Epithelial cell of esophagus (primary cell): ENCODE data around the gene CALHM3.

Source experiments
- DNase-seq: peaks from one replicate; pipeline ENCODE4 v3.0.0; 2010; ENCODE audit warnings: low read depth
- H3K4me3 ChIP-seq: 2 replicates; pipeline ENCODE4 v1.5.1; 2011; ENCODE audit warnings: mild to moderate bottlenecking, low read length, control low read depth
- TF ChIP-seq, protein P1 (sequence below): IDR thresholded peaks from 2 replicates; pipeline ENCODE4 v1.5.1; 2011; ENCODE audit warnings: low read depth, mild to moderate bottlenecking, low read length, control low read depth, inconsistent platforms; ENCODE audit not compliant: insufficient read depth; ENCODE audit errors: missing control alignments

Gene CALHM3

DNA sequence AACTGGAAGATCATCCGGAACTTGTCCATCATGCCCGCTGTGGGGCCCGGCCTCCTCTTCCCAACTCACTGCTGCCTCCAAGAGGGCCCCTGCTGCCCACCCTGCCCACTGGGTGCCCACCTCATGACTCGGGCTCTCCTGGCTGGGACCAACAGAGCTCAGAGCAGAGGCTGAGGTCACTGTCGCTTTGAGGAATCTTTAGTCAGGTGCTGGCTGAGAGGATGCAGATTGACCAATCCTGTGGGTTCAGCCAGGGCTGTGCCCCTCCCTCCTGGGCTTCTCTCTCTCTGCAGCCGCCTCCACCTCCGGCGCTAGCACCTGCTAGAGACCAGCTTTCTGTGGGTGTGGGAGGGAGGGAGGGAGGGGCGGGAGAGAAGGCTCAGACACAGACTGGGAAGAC lies 20.3 kb downstream of the CALHM3 start, which contains the start of gene CALHM1:
CALHM1 (minus strand) TSS at position 181 of the 400 bp plus-strand sequence; CDS start at position 32, 149 bp downstream.
- TF ChIP-seq, protein P1, sequence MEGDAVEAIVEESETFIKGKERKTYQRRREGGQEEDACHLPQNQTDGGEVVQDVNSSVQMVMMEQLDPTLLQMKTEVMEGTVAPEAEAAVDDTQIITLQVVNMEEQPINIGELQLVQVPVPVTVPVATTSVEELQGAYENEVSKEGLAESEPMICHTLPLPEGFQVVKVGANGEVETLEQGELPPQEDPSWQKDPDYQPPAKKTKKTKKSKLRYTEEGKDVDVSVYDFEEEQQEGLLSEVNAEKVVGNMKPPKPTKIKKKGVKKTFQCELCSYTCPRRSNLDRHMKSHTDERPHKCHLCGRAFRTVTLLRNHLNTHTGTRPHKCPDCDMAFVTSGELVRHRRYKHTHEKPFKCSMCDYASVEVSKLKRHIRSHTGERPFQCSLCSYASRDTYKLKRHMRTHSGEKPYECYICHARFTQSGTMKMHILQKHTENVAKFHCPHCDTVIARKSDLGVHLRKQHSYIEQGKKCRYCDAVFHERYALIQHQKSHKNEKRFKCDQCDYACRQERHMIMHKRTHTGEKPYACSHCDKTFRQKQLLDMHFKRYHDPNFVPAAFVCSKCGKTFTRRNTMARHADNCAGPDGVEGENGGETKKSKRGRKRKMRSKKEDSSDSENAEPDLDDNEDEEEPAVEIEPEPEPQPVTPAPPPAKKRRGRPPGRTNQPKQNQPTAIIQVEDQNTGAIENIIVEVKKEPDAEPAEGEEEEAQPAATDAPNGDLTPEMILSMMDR, result no peak
- DNase-seq, result peak; percentile 13
- H3K4me3 ChIP-seq, result no peak within 1 kb of the TSS

DNA sequence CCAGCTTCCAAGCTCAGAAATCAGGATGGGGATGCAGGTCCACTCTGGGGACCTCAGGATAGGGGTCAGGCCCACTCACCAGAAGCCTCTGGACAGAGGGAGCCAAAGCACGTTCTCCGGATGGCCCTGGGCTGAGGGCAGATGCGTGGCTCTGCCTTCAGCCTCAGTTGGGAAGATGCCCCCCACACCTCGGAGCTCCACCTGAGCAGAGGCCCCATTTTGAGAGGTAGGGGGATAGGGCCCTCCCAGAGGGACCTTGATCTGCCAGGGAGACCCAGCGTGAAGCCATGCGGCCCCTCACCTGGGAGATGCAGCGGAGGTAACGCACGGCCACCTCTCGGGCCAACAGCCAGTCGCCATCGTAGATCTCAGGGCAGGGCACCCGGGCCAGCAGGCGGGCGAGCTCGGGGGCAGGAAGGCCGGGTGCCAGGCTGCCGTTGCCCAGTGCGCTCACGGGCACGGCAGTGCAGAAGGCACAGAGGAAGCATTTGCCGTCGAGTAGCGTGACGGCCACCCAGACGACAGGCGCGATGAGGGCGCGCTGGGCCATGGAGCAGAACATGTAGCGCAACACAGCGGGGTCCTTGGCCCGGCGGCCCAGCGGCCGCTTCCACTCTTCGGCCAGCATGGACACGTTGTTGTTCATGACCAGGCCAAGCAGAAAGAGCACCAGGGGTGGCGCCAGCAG lies 21.0 kb downstream of the CALHM3 start:
- no peak overlapping the region for H3K4me3 ChIP-seq
- TF ChIP-seq, protein P1, result no peak
- no peak for DNase-seq

DNA sequence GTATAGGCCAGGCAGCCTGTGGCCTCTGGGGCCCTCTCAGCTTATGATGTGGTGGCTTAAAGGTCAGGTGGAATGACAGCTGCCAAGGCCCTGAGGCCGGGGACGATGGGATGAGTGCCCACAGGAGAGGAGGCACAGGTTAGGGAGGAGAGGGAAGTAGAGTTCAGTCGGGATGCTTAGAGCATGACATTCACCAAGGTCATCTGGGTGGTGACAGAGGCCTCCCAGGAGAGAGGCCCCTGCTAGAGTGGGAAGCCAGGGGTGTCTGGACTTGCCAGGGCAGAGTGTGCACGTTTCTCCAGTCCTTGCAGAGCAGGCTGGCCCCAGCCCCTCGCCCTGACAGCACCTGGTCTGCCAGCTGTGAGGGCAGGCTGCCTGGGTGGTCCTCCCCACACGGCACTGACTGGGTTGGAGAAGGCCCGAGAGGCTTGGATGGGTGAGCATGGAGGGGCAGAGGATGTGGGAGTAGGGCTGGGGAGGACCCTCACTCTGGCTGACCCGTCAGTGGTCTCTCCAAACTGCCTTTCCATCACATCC lies 21.8 kb downstream of the CALHM3 start:
- TF ChIP-seq, protein P1, result no peak
- no peak overlapping the region for H3K4me3 ChIP-seq
- DNase-seq, result no peak

DNA sequence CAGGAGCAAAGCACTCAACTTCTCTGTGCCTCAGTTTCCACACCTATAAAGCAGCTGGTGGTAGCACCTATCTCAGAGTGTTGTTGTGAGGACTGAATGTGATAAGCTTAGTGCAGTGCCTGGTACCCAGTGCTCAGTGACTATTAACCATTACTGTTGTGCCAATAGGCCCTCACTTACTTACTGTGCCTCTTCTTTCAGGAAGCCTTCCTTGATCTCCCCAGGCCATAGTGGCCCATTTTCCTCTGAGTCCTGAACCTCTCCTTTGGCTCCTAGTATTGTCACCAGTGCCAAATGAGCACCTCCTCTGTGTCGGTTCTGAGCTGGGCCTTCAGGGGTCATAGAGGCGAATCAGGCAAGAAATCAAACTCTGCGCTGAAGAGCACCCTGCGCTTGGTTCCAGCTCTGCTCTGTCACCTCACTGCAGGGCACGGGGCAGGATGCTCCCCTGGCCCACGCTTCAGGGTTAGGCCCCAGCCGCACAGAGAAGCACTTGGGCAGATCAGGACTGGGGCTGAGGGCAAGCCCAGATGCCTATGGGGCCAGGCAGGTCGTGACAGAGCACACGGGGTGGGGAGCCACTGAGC lies 22.9 kb downstream of the CALHM3 start:
- no peak overlapping the region for H3K4me3 ChIP-seq
- DNase-seq, result no peak
- TF ChIP-seq, protein P1, result no peak

DNA sequence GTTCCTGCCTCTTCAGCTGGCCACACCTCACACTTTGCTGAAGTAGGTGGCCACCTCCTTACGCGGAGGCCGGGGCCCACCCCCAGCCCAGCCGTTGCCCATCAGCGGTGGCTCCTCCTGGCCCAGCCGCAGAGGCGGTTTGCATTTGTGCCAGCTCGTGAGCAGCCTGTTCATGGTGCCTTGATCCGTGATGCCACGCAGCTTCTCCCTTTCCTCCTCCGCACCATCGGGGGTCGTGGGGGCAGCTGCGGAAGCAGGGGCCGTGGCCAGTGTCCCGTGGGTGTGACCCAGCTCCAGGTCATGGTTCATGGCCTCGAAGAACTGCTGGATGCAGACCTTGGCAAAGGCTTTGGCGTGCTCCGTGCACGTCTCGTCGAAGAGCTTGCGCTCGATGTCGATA lies 23.8 kb downstream of the CALHM3 start:
- no peak for DNase-seq
- TF ChIP-seq, protein P1, result no peak
- no peak overlapping the region for H3K4me3 ChIP-seq

DNA sequence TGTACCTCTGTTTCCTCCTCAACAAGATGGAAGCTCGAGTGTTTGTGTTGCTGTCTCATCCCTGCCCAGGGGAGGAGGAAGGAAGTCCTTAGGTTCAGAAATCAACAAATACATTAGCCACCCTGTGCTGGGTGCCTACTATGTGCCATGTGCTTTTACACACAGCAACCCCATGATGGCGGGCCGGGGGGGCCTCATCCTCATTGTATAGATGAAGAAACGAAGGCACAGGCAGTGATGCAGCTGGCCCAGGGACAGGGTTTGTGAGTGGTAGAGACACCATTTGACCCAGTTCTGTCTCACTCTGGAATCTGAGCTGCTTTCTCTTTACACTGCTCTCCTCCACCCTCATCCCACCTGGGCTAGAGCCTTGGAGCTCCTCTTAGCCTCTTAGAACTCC lies 25.0 kb downstream of the CALHM3 start:
- no peak overlapping the region for H3K4me3 ChIP-seq
- no peak for DNase-seq
- TF ChIP-seq, protein P1, result no peak
